ENCODE data around the gene FLRT2.

The FLRT2 gene

DNA sequence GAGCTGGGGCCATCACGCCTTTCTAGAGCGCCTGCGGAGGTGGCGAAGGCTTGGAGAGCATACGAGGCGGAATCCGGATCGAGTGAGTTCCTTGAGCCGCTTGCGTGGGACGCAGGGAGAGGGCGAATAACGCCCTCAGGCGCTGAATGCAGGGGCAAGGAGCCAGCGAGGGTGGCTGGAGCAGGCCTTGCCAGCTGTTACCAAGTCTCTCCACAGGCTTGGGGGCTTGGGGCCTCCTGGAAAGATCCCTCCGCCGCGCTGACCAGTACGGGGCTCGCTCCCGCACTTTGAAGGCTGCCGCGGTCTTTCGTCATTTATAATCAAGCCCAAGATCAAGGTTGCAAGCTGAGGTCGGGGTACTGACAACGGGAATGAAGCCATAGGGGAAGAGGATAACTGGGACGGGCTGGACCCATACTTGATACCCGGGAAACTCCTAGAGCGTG lies 1.2 kb downstream of the FLRT2 start:
- DNase-seq = no peak

DNA sequence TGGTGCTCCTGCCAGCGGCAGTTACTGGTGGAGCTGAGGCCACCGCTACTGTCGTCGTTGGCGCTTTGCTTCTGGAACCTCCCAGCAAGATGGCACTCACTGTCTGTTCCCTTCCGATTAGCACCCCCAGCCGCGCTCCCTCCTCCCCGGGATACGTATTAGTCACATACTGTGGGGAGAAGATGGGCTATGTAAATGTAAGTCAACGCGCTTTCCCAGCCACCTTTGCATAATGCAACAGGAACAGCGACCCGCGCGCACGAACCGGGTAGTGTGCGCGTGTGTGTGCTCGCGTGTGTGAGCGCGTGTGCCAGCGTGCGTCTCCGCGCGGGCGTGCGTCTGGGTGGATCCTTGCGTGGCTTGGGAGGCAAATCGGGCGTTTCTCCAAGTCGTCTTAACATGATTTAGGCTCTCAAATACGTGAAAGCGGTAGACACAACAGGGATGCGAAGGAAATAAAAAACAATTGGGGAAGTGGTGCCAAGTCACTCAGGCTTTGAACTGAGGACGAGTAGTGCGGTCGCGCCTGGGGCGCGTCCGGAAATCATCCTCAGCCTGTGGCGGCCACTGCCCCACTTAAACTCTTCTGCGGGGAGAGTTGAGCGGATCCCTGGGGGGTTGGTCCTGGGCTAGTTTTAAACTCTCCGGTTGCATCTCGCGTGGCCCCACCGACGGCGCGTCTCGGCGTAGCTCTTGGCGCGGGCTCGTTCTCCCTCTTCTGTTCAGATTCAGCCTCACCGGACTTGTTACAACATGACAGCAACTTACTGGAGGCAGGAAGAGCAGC lies 1.8 kb downstream of the FLRT2 start:
- DNase-seq = peak; percentile 70

DNA sequence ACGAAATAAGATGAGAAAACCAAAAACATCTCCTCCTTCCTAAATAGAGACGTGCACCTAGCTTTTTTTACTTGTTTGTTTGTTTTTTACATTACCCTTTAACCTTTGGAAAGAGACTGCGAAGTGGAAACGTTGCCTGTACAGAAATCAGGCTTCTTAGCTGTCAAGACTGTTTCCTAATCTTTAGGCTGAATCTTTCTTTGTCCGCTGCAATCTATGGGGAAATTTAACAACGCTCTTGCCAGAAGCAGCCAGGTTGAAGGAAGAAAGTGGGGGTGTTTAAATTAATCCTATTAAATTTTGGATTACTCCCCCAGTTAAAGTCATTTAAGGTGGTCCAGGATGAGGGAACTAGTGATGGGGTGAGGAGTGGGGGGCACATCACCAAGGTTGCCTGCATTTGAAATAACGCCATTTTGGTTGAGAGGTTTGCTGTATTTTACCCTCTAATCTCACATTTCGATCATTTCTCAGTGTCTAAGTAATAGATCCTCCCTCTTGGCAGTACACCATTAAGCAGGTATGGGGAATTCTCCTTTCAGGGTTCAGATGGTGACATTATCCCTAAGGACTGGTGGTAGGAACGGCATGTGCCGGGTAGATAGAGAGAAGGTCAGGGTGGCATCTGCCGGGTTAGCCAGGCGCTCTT lies 2.6 kb downstream of the FLRT2 start:
- no peak for DNase-seq

DNA sequence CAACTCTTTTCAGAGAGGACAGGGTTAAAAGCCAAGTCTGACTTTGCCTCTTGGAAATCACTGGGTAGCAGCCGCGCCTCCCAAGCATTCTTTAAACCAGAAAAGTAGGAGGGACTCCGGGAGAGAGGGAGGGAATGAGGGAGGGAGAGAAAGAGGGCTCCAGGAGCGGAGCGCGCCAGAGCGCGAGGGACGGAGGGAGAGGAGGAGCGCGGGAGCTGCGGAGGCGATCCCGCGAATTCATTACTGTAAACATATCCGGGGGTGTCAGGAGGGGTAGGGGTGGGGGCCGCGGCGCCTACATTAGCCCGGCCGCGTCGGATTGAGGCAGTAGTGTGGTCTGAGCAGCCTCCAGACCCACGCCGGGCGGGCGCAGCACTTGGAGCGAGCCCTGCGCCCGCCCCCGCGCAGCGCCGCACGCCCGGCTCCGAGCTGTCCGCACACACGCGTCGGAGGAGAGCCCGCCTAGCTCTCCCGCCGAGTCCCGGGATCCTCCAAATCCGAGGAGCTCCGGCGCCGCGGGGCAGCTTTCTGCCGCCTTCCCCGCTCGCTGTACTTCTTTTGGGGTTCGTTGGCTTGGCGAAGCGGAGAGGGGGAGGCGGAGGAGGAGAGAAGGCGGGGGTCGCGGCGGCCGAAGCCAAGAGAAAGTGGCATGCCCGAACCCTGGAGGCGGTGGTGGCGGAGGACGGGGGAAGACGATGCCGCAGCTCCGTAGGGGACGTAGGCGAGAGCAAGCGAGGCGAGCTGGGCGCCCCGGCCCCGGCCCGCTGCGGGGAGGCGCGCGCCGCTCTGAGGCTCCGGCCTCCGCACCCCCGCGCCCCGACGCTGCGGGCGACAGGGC lies 3.3 kb downstream of the FLRT2 start:
- no peak for DNase-seq

DNA sequence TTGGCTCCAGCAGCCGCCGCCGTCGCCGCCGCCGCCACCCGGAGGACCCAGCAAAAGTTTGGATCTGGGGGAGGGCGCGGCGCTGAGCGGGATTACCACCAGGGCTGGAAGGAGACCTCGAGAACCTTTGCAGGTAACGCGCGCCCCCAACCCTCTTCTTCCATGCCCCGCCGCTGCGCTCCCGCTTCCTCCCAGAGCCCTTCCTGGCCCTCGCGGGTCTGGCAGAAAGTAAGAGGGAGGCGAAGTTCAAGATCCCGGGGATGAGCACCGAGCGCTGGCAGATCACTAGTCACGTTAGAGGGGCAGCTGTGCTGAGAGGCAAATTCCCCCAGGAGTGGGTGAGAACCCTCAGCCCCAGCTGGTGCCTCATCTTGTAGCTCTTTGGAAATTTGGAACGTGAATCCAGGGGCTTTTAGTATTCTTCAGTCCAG lies 3.9 kb downstream of the FLRT2 start:
- DNase-seq = no peak

DNA sequence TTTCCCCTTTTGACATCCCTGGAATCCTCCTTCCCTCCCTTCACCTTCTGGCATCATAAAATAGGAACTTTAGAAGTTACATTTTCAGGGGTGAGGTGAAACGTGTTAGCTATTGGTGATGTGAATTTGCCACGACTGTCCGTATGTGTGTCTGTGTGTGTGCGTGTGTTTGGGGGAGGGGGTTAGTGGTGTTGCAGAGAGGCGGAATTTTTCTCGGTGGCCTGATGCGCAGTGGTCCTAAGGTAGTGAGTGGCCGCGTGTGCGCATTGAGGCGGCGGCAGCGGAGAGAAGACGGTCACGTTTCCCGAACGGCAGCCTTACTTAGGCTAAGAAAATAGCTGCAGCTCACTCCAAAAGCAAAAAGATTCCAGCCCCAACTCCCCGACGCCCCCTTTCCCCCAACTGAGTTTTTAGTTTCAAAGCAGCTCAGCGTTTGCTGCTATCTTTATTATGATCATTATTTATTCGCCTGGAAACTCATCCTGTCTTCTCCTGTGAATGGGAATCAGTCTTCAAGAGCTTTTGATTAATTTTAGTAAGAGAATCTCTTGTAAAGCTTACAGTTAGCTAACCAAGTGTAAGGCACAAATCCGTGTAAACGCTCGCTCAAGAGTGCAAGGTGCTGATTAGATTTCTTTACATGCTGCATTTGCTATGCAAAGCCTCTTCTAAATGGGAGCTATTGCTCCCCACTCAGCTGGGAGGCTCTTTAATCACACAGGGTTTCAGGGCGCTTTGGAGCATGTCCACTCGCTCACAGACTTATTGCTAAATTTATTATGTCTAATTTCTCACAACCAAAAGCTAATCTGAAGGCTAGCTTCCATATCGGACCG lies 4.7 kb downstream of the FLRT2 start:
- no peak for DNase-seq

DNA sequence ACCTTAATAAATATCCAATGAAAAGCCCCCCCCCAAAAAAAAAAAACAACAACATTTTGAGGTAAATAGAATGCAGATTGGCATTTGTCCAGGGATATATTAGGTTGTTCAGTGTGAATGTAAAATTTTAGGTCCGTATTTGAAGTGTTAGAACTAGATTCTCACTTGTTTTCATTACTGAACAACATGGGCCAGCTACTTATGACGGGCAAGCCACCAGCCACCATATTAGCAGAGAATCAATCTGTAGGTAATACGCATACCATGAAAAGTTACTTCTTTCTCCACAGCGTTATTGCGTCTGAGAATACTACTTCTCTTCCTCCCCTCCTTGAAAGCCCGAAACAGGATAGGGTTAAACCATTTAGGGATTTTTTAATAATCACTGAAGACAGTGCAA lies 5.4 kb downstream of the FLRT2 start:
- no peak for DNase-seq

DNA sequence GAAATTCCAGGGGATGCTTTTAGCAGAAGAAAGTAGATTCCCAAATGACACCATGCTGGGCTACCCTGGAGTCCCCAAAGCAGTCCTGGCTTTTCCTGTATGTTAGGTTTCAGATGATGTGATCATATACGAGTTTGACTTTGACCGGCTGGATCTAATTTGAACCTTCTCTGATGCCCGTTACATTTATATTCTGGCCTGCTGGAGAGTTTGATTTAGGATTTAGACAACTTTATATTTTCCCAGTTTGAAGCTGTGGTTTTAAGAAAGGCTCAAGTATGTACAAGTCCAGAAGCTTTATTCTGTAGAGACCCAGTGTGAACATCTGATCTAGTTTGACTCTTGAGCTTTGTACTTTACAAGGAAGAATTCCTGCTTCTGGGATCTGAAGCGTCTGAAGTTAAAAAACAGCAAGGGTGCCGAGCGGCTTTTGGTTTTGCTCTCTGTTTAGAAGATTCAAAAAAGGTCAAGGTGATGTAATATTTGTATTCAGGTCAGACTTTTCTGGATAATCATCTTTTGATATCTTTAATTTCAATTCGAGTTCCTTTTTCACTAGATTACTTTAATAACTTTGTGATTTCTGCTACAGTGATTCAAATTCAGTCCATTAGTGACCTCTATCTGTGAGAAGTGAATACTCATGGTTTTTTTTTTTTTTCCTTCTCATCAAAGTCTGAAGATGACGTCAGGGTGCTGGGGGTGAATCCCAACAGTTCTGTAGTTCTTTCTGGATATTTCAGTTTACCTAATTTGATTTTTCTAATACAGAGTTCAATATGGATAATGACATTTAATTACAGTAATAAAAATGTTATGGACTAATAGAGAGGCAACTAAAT lies 6.3 kb downstream of the FLRT2 start:
- peak; percentile 37 for DNase-seq

DNA sequence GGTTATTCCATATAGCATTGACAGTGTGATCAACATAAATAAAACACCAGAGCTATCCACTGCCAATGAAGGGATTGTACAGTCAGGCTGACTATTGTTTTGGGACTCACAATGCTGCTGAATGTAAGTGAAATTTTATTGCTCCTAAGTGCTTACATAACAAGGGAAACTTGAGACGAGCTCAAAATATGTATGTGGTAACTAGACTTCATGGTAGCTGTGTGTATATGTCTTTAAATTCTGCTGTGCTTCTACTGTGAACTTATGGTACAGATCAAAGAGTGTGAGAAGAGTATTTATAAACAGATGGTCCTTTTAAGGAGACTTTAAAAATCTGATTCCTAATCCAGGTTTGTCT lies 6.9 kb downstream of the FLRT2 start:
- no peak for DNase-seq

DNA sequence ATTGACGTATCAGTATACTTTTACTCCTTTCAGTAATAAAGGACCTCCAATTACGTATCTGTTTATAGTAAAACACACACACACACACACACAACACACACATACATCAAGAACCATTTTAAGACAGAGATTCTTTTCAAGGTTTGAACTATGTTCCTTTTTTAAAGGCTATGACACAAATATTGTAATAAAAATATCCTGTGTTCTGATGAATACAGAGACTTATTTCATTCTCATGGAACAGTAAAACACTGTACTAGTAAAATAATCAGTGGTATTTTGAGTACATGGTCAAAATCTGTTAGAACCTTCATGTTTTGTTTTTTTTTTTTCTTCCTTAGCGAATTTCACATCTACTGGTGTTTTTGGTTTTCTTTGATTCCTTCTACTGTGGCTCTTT lies 7.6 kb downstream of the FLRT2 start:
- no peak for DNase-seq

DNA sequence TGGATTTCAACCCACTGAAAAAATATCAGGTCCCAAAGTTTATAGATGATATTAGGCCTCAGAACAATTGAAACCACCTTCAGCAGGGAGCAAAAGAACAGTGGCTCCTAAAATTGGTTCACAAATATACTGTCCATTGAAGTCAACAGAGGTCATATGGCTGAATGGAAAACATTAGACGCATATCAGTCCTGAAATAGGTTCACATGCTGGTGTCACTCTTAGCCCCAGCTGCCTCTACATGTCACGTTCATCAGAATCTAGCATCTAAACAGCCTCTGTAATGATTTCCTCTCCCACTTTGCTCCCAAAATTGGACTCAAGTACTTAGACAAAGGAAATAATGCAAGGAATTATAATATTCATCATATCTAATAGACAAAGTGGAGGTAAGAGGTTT lies 8.7 kb downstream of the FLRT2 start:
- no peak for DNase-seq

DNA sequence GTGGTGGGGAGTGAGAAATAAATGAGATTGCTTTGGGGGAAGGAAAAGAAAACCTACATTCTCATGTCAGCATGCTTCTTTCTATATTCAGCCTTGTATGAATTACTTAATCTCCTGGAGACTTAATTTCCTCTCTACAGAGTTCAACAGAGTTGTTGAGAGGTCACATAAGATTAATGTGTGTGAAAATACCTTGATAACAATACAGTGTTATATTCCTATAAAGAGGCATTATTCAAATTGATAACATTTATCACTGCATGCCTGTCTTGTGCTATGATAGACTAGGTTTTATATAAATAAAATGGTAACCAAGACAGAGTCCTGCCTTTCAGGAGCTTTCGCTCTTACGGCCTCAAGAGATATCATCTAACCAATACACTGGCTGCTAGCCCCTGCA lies 9.6 kb downstream of the FLRT2 start:
- no peak for DNase-seq

DNA sequence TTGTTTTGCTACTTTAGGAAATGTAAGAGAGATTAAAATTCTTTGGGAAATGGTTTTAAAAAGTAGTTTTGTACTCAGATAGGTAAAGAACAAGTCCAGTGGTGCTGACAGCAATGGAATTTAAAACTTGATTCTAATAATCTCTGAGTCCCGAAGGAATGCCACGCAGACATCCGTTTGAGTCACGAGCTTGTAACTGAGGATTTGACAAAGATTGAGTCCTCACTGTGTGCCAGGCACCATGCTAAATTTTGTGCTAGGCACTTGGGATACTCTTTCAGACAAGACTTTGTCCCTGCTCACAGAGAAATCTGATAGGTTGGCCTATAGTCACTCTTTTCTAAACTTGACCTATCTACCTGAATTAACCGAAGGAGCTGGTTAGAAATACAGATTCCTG lies 12.7 kb downstream of the FLRT2 start:
- DNase-seq = no peak

DNA sequence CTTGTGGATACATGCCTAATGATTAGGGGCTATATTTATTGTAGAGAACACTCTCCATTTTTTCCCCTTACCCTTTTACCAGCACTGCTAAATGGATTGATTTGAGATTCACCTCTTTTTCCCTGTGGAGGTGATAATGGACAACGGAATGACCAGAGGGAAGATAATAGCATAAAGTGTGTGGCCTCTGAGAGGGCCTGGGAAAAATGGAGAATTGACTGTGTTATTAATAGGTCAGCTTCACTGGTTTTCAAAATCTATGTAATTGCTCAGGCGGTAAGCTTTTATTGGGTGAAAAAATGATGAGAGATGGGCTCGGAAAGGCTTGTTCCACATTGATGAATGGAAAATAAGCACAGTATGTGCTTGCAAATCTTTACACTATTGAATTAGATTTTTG lies 15.8 kb downstream of the FLRT2 start:
- DNase-seq = no peak

DNA sequence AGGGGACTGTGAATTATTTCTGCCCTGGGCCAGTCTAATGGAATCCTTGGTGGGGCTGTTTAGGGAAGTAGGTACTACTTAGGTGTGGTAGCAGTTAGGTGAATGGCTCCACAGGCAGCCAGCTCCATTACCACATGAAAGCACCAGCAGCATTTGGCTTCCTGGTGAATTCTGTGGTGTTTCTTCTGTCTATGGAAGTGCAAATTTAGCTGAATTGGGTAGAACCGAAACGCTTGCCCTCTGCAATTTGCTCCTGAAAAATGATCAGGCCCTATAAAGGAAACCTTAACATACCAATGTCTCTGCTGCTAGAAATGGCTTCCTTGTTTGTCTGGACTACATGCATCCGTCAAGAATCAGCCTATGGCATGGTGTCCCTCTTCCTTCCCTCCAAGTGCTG lies 16.4 kb downstream of the FLRT2 start:
- DNase-seq = no peak

DNA sequence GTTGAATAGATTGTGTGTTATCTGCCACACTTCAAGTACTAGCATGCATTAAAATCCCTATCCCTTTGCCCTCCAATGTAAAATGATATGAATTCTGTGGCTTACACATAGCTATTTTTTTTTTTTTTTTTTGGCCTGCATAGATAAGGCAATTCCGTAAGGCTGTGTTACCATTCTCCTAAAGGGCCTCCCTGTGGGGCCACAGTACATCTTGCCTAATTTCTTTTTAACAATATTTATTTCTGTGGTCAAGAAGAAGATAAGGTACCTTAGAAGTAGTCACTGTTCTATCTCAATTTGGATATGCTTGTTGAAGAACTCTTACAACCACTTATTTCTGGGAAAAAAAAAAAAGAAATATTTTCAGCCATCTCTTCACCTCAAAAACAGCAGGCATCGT lies 19.8 kb downstream of the FLRT2 start:
- DNase-seq = no peak

DNA sequence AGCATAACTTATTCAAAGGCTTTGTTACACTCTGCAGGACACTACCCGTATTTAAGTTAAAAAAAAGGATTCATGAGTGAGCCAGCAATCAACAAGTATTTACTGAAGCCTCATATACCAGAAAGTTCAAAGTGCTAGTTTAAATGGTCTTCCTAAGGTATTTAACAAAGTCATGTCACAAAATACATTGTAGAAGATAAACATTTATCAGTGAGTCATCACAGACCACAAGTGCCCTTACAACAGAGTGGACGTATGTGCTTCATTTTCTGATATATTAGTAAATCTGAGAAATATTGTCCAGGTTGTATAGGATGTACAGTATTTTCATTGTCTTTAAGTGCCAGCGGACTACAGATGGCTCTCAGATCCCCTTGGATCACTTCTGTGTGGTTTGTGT lies 24.2 kb downstream of the FLRT2 start:
- DNase-seq = no peak

DNA sequence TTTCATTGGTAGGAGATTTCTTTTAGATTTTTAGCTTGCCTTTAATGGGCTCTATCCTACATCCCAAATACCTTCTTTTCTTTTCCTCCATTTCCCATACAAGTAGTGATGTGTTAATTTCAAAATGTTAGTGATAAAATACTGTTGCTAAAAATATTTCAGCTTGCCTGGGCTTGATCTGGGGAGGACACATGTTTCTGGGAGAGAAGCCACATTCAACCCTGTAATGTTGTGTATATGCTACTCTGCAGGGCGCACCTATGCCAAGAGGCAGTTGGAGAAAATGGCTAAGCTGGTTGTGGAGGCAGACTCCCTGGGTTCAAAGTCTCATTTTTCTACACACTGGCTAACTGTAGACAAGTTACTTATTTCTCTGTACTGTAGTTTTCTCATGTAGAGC lies 26.3 kb downstream of the FLRT2 start:
- no peak for DNase-seq

DNA sequence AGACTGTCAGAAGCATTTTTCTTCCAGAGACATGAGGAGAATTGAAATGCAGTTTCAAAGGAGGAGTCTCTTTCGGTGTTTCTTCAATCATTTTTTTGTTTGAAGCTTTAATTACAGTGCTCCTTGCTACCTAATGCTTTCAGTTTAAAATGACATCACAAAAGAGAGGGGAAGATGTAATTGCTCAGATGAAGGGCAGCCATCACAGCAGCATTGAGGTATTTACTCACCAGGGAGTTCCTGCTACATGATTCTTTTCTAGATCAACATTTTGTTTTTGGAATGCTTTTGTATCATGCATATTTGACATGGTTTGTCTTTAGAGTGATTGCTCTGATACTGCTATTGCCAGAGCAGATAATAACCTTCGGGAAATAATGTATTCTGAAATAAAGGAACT lies 28.6 kb downstream of the FLRT2 start:
- no peak for DNase-seq

DNA sequence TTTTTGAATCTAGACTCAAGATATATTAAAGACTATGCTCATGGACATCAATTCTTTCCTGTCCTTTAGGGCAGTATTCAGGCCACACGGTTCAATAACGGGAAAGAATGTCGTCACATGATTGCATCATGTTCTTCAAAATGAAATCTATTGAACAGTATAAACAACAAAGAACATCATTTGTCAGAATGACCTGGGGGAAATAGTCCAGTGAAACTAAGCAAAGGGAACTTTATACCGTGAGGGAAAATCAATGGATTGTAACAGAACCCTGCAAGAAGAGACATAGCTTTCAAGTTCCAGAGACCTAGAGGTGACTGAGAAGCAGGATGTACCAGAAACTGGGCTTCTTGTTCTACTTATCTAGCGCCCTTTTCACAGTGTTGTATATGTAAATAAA lies 32.7 kb downstream of the FLRT2 start:
- no peak for DNase-seq

DNA sequence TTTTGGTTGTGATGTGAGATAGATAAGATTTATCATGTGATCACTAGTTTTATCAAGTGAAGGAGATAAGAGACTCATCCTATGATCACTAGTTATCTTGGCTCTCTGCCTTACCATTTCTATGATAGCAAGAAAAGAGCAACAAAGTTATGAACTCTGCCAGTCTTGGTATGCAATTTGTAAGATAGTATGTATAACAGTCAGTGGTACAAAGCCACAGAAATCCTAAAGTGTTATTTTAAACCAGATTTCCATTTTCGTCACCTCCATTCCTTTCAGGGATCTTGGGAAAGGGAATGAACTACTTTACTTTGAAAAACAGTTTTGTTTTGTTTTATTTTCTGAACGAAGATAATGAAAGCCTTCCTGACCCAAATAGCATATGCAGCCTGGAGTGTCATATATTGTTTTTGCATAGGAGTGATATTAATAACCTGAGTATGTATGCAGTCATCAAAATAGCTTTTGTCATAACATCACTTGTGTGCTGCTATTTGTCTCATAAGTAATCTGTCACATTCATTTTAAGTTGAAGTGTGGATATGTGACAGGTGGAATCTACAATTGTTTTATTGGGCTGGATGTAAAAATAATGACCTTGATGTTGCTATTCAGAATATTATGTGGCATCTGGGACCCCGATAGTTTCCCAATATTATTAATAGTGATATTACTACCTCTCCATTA lies 35.0 kb downstream of the FLRT2 start:
- DNase-seq = no peak

Data from MV-4-11 (cell line).